ENCODE results near the gene KCNH1. TPM values are rescaled to one million over a fixed set of nuclear protein-coding genes. Genes with fewer than 3 reads are reported as not detected.

Gene KCNH1
- total RNA-seq, 1 donor from 2014 or later = not detected

GRCh38 chr1:210878564-210878963, 255.4 kb downstream of the KCNH1 start:
- H3K4me1 ChIP-seq = no peaks in the 10 kb centered on the region
- no peak overlapping the region for H3K4me3 ChIP-seq
- ATAC-seq (no peak), DNase-seq (no peak)
- no peaks in the 10 kb centered on the region for H3K27me3 ChIP-seq
- H3K27ac ChIP-seq = no peak overlapping the region
- TF ChIP-seq CTCF (IDR thresholded peaks at IDR 0.05) = no peak
- intact Hi-C loops (cut with DNase I) = no loop called here
- H3K36me3 ChIP-seq = no peaks in the 10 kb centered on the region
- H3K9me3 ChIP-seq = no peaks in the 10 kb centered on the region

- no peaks in the 10 kb centered on the region for H3K27me3 ChIP-seq
- DNase-seq = no peak
- intact Hi-C loops (cut with DNase I) = no loop called here
- H3K4me1 ChIP-seq = no peaks in the 10 kb centered on the region
- no peak overlapping the region for H3K4me3 ChIP-seq
- H3K36me3 ChIP-seq = no peaks in the 10 kb centered on the region
- no peak overlapping the region for H3K27ac ChIP-seq
- no peak for TF ChIP-seq CTCF (IDR thresholded peaks at IDR 0.05)
- ATAC-seq = no peak
- no peaks in the 10 kb centered on the region for H3K9me3 ChIP-seq
Observed at GRCh38 chr1:210876275-210876674, 257.7 kb downstream of the KCNH1 start.

- Histone ChIP-seq H3K27ac (no peak overlapping the region), H3K4me1 (no peaks in the 10 kb centered on the region), H3K4me3 (no peak overlapping the region), H3K36me3 (no peaks in the 10 kb centered on the region), H3K9me3 (no peaks in the 10 kb centered on the region), H3K27me3 (no peaks in the 10 kb centered on the region)
- DNase-seq (no peak), ATAC-seq (no peak)
- intact Hi-C loops (cut with DNase I) = no loop called here
- TF ChIP-seq CTCF (IDR thresholded peaks at IDR 0.05) = no peak
Observed at GRCh38 chr1:210866532-210866931, 267.4 kb downstream of the KCNH1 start.

GRCh38 chr1:210857705-210858104, 276.2 kb downstream of the KCNH1 start:
- Histone ChIP-seq H3K4me3 (no peak overlapping the region), H3K27ac (no peak overlapping the region), H3K4me1 (no peaks in the 10 kb centered on the region), H3K36me3 (no peaks in the 10 kb centered on the region), H3K27me3 (no peaks in the 10 kb centered on the region), H3K9me3 (no peaks in the 10 kb centered on the region)
- no peak for TF ChIP-seq CTCF (IDR thresholded peaks at IDR 0.05)
- intact Hi-C loops (cut with DNase I) = no loop called here
- ATAC-seq (no peak), DNase-seq (no peak)

GRCh38 chr1:210857146-210857663, 276.7 kb downstream of the KCNH1 start:
- ATAC-seq (no peak), DNase-seq (no peak)
- H3K9me3 ChIP-seq = no peaks in the 10 kb centered on the region
- H3K4me3 ChIP-seq = no peak overlapping the region
- intact Hi-C loops (cut with DNase I) = no loop called here
- no peaks in the 10 kb centered on the region for H3K27me3 ChIP-seq
- no peak overlapping the region for H3K27ac ChIP-seq
- TF ChIP-seq CTCF (IDR thresholded peaks at IDR 0.05) = no peak
- H3K36me3 ChIP-seq = no peaks in the 10 kb centered on the region
- H3K4me1 ChIP-seq = no peaks in the 10 kb centered on the region

- Histone ChIP-seq H3K9me3 (no peaks in the 10 kb centered on the region), H3K4me1 (no peaks in the 10 kb centered on the region), H3K27ac (no peak overlapping the region), H3K4me3 (no peak overlapping the region), H3K27me3 (no peaks in the 10 kb centered on the region), H3K36me3 (no peaks in the 10 kb centered on the region)
- DNase-seq (no peak), ATAC-seq (no peak)
- intact Hi-C loops (cut with DNase I) = no loop called here
- no peak for TF ChIP-seq CTCF (IDR thresholded peaks at IDR 0.05)
Observed at GRCh38 chr1:210855440-210855839, 278.5 kb downstream of the KCNH1 start.
